GM03348 (cell line): ENCODE data around the gene TMEM272.

Source experiments
- DNase-seq: peaks from one replicate; pipeline ENCODE4 v3.0.0; 2012; ENCODE audit warnings: low spot score

TMEM272 gene, protein sequence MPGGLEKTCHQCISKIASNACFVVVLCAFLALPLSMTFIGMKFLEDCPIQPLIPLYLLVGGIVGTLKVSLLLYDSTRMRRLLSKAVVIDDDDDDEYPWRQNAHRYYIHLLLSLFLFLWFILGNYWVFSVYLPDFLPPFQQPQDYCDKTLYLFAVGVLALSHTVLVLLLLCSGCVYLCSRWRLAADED

DNA sequence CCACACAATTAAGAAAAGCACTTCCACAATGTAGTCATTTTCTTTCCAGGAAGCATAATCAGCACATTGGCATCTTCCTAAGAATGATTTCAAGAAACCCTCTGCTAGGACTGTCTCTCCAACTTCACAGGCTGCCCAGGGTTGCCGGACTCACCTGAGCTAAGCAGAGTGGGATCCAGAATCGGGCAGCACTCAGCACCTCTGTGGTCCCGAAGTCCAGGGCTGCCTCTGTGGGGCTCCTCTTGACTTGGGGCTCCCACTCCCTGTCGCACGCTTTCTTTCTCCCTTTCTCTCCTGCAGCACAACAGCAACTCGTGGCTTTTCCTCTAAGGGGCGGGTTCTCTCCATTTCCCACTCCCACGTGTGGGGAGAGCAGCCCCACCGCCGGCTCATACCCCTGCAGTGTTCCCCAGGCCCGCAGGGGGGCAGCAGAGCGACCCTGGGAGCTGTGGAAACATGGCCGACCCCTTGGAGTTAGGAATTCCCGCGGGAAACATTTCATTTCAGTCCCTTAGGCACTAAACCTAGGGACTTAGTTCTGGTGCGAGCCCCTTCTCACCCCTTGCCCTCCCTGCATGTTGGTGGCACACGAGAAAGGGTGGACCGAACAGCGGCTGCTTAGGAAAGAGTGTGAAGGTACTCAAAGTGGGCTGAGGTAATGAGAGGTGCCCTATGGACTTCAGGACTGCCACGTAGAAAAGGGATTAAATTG is at the start of gene TMEM272:
TMEM272 (minus strand) TSS at position 316 of the 712 bp plus-strand sequence. CDS start 6,647 bp downstream, outside the sequence.
- DNase-seq, result peak; percentile 82

DNA sequence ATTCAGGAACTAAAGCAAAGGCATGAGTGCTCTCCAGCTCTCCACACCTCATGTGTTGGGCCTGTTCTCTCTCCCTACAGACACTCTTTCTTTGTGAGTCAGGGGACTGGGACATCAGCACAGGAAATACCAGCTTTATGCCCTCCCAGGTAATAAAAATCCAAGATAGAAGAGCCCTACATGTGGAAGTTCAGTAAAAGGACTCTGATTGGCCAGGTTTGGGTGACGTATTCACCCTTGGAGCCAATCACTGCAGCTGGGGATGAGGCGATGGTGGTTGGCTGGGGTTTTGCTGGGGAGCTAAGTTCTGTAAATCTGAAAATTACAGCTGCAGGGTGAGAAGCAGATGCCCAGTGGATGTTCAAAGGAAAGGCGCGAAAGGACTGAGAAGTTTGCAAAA is 49.3 kb upstream of the TMEM272 start:
- DNase-seq, result no peak

DNA sequence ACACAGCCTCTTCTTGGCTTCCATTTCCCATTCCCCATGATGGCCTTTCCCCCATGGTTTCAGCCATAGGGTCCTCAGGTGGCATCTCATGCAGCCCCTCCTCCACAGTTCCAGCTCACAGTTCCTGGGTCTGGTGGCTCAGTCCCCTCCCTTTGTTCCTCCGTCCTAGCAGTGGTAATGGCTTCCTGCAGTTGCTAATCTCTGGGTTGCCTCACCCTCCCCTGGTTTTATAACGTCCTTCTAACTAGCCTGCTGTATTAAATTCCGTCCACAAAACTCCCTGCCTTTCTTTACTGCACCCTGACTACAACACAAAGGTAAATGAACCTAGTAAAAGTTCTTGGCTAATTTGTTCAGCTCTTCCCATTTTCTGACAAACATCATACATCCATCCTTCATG is 47.7 kb upstream of the TMEM272 start:
- no peak for DNase-seq

DNA sequence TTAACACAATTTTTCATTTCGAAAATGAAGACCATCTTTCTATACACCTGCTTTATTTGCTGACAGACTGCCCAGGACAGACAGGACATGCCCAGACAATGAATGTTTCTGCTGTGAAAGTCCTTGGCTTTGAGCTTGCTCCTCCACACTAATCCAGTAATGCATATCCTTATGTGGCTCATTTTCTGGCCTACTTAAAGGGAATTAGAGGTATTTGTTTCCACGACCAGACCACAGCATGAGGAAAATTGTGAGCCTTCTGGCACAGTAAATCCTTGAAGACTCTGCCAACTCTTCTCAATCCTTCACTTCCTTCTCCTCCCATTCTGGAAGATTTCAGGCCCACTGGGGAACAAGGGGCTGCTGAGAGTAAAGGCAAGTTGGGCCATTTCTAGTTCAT is 42.5 kb upstream of the TMEM272 start:
- DNase-seq, result no peak

DNA sequence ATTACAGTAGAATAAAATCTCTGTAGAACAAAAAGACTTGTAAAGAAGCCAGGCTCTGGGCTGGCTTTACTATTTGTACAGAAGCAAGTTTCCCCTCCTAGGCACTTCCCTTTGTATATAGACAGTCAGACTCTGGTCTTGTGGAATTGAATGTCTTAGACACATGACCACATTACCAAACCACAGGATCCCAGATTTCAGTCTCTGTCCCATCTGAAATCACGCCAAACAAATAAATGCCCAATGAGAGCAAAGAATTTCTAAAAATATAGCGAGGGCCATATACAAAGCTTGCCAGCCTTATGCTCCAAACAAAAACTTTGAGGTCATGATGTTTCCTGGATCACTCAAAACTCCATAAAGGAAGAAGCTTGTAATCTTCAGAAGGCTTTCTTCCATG is 40.7 kb upstream of the TMEM272 start:
- no peak for DNase-seq

DNA sequence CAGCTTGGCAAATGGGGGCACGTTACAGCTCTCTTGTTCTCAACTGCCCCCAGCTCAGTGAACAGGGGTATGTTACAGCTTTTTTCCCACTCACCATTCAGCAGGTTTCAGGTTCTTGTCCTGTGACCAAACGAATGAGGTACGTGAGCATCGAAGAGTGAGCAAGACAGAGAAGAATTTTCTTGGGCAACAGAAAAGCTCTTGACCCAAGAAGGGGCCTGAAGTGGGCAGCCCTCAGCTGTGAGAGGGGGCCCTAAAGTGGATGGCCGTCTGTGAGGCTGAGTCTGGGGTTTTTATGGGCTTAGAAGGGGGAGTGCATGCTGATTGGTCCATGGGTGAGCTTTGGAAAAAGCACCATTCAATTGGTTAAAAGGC is 38.2 kb upstream of the TMEM272 start:
- DNase-seq, result no peak

DNA sequence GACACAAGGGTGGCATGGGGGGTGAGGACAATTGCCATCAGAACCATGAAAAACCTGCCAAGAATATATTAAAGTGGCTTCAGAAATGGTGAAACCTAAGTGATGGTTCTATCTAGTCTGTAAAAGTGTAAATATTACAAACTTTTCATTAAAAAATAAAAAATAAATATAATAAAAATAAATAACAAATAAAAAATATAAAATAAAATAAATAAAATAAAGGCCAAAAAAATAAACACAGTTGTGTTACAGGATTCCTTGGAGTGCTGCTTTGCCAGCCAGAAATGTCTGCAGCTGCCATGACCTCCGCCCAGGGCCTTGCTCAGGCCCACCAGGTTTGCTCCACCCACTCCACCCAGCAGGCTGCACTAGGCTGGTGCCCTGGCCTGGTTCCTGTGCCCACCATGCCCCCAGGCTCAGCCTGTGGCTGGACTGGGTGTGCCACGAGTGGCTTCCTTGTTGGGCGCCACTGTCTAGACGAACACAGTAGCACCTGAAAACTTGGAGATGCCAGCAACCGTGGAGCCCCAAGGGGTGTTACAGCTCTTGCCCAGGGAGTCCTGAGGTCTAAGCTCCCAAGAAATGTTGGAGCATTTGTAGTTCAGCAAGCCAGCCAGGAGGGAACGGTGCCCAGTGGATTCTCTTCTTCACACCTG is 37.7 kb upstream of the TMEM272 start:
- no peak for DNase-seq

DNA sequence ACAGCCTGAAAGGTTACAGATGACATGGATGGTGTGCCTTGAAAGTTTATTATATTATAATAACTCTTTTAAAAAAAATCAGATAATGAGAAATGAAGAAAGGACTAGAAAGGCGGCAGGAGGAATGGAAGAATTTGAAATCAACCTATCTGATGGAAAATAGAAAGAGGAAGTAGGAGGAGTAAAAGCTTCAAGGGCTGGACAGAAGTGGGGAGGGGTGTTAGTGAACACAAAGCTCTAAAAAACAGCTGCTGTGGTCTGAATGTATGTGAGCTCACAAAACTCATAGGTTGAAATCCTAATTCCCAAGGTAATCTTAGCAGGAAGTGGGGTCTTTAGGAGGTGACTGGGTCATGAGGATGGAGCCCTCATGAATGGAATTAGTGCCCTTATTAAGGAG is 36.3 kb upstream of the TMEM272 start:
- no peak for DNase-seq

DNA sequence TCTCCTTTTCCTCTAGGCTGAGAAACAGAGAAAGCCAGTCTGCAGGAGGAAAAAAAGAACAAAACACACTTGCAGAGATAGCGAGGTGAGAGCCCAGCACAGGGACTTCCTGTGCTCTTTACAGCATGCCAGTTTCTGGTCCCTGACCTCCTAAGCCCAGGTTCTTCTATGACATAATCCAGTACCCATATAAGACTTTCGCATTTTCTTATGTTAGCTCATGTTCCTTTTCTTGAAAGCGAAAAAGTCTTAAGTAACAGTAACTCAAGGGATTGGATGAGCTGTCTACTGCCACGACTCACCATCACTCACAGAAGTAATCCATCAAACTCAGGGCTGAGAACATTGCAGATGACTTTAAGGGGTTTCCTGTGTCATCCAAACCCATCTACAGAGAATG is 34.2 kb upstream of the TMEM272 start:
- no peak for DNase-seq

DNA sequence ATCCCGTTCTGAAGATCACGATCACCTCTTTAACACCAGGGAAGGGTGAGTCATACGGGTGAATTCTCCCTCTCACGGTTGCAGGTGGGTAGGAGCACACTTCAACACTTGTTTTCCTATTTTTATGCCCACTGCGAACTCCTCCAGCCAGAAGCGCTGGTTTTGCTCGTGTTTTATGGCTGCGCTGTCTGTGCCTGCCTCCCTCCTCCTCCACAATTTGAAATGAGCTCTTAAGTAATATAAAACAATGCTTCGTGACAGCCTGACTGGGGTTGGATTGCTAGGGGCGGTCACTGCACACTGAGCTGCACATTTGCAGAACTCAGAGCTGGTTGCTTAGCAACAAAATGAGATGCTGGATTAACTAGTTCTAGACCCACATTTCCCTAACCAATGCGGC is 29.7 kb upstream of the TMEM272 start:
- no peak for DNase-seq

DNA sequence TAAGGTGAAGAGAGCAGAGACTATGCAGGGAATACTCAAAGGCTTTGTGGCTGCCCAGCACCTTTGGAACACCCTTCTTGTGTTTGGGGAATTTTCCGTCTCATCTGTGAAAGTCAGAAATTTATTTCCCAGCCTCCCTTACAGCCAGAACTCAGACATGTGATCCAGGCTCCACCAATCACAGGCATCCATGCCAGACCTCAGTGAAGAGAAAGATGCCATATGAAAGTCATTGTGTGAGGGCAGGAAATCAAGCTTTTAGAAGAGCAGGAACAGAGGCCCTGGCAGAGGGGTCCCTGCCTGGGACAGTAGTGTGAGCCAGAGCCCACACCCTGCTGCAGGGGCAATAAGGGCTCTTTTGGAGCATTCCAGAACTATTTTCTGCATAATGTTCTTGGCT is 28.9 kb upstream of the TMEM272 start:
- no peak for DNase-seq

DNA sequence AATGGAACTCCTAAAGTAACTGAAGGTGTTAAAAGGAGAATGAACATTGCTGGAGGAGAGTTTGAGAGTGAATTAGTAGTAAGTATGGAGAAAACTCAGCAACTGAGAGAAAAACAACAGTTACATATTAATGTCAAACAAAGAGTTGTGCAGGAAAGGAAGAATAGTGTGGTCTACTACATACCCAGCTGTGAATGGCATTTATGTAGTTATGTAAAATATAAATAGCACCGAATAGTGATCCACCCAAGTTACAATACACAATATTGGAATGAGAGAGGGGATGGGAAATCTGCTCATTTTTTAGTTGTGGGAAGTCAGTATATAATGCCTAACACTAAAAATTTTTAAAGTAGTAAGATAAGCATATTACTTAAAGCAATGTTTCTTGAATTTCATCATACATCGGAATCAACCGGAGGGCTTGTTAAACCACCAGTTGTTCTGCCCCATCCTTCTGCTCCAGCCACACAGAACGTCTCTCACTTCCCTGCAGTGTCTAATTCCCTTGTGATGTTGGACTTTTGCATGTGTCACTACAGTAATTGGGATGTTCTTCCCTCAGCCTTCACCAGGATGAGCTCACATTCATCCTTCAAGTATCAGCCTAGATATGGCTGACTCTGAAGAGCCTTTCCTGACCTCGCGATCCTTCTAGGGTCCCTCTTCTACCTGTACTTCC is 28.3 kb upstream of the TMEM272 start:
- DNase-seq, result no peak

DNA sequence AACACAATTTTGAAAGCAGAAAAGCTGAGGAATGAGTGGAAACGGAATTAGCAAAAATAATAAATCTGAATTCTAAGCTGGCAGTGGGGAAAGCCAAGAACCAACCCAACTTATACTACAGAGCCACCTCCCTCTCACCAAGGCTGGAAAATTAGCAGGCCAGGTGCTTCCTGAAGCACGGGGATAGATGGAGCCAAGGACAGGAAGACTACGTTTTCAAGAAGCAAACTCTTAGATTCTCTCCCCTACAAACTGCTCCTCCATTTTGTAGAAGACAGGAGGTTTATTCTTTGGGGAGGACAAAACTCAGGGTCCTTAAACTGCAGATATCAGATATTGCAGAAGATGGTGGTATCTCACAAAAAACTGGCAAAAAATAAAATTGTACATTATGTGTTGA is 25.6 kb upstream of the TMEM272 start:
- DNase-seq, result no peak

DNA sequence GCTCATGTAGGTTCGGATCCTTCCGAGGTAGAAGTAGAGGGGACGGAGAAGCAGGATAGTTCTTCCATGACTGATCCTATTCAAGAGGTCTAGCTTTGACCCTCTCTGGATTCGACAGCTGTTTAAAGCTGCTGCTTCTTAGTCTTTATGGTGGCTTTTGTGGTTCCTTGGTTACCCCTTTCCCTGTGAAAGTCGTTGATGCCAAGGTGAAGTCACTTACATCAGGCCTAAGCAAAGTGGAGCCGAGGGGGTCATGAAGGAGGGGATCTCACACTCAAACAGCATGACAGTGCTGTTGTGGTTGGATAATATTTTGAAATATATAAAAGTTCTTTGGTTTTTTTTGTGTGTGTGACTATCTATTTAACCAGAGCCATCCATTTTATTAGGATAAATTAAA is 24.9 kb upstream of the TMEM272 start:
- no peak for DNase-seq

DNA sequence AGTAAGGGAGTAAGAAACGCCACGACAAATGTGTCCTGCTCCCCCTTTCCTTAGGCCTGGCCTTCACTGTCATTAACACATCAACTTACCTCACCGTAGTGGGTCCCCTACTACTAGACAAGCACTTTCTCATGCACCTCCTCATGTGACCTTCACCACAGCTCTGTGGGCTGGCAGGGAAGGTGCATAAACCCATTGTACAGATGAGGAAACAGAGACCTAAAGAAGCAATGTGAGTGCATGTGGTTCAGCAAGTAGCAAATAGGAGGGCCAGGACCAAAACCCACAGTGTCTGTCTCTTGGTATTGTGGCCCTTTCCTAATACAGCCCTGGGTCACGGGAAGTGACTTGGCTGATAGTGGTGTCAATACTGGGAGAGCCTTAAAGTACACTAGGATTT is 22.1 kb upstream of the TMEM272 start:
- no peak for DNase-seq

DNA sequence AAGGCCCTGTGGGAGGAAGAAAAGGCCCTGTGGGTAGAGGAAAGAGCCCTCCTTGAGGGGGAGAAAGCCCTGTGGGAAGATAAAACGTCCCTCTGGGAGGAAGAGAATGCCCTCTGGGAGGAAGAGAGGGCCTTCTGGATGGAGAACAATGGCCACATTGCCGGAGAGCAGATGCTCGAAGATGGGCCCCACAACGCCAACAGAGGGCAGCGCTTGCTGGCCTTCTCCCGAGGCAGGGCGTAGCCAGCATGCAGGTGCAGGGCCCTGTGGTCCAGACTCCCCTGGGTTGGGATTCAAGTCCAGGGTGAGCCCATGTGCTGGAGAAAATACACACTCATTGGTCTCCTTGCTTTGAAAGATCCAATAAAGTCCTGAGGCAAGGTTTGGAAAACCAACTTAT is 20.9 kb upstream of the TMEM272 start:
- no peak for DNase-seq

DNA sequence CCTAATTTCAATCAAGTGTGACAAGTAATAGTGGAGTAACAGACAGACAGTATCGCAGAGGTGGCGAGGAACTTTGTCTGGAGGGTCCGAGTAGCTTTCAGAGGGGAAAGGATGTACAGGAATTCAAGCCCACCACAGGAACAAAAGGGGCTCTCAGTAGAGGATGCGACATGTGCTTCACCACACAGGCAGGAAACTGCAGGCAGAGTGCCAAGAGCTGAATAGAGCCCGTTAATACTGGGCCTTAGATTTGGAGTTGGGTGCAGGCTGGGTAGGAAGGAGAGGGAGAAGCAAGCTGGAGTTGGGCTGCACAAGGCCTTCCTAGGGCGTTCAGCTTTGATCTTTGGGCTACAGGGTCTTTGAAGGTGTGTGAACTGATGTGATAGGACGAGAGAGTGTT is 18.0 kb upstream of the TMEM272 start:
- DNase-seq, result no peak

DNA sequence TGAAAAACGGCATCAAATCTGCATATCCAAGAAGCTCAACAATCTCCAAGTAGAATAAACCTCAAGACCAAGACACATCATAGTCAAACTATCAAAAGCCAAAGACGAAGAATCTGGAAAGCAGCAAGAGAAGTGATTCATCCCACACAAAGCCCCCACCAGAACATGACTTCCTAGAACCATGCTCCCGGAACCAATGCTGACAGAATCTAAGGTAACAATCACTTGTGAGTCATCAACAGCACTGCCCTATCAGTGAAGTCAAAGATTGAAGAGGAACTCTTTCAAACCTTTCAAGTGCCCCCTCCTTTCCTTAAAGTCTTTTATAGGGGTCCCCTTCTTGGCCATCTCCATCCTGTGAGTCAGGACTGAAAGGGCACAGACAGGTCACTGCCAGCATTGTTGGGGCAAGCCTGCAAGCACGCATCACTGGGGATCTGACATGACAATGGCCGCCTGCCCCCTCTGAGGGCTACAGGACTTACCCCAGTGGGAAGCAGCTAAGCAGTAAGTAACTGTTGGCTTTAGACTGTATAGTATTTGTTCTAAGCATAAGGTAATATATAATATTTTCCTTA is 16.8 kb upstream of the TMEM272 start, which contains the start of gene CCDC70:
CCDC70 (plus strand) TSS at position 247 of the 578 bp plus-strand sequence. CDS start 3,443 bp downstream, outside the sequence.
- no peak for DNase-seq

DNA sequence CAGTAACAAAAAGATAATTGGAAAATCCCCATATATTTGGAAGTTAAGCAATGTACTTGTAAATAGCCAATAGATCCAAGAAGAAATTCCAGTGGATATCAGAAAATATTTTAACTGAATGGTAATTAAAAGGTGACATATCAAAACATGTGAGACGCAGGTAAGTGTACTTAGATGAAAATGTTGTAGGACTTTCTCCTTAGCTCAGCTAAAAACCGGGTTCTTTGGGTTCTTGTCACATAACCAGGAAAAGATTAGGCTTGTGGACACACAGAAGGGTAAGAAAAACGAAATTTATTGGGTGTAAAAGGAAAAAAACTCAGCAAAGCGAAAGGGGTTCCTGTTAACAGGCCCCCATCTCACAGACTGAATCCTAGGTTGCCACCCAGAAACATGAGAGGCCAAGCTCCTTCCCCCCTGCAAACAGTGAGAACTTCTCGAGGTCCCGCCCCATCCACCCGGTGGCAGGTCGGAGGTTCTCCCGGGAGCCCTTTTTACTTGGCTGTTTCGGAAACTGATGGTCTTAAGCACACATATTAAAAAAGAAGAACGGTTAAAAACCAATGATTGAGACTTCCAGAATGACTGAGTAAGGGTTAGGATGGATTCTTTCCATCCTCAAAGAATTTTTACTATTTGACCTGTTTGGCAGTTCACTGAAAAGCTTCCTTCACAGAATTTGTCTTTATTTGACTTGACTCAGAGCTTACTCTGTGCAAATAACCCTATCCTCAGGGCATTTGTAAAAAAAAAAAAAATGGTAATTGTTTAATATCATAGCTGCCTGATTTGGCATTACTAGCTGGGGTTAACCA is 13.7 kb upstream of the TMEM272 start:
- DNase-seq, result no peak

DNA sequence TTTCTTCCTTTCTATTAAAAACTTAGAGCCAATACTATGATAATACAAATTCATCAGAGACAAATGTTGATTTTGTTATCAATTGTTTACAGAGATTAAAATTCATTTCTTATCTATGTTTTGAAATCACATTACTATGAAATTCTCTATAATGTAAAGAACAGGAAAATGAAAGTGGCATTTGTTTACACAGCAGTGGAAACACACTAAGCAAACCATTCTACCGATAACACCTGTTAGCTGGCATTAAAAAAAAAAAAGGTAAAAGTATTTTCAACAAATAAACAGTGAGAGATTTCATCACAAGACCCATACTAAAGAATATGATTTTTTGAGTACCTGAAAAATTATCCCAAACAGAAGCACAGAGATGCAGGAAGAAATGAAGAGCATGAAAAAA is 12.0 kb upstream of the TMEM272 start:
- DNase-seq, result no peak

DNA sequence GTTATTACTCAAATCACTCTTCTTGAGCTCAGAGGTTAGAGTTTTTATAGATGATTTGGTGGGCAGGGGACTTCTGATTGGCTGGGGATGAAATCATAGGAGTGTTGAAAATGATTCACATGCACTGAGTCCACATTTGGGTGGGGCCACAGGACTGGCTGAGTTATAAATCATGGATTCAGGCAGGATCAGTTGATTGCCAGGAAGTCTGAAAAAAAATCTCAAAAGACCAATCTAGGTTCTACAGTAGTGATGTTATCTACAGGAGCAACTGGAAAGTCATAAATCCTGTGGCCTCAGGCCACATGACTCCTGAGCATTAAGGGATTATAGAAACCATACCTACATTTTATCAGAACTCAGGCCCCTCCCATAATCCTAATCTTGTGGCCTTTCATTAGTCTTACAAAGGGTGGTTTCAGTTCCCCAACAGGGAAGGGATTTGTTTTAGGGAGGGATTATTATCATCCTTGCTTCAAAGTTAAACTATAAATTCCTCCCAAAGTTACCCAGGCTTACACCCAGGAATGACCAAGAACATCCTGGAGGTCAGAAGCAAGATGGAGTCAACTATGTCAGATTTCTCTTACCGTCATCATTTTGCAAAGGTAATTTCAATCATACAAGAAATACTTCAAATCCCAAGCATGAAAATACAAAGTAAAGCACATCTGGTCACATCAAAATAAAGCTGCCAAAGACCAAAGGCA is 11.2 kb upstream of the TMEM272 start:
- no peak for DNase-seq
